GM18951 (cell line): ENCODE results near the gene ZNF837.
A peak's percentile ranks its signal among the peaks of the same experiment; 100 is the strongest.
"Not testable (repeated sequence)": the region's sequence is repeated elsewhere in the genome, so short reads cannot be mapped to it uniquely, and the experiment has no call there.

Source experiments
- POLR2A ChIP-seq: IDR thresholded peaks from 4 replicates; pipeline ENCODE4 v1.6.1; 2011; ENCODE audit warnings: mild to moderate bottlenecking; ENCODE audit not compliant: insufficient read length, insufficient read depth; ENCODE audit errors: extremely low read depth
- in situ Hi-C: fragments of 300-500 bp; cut with MboI; formaldehyde crosslinking; loops from one replicate; pipeline ENCODE4 v1.12.0; 2022; ENCODE audit warnings: low sequenced_read_pairs, mixed read lengths, inconsistent platforms; ENCODE audit not compliant: unreplicated experiment

ZNF837 gene

GRCh38 chr19:58380662-58381459, at the start of gene ZNF837:
Gene ZNF837, minus strand, starts transcription at chr19:58381030. Its CDS starts 11,698 bp downstream, at chr19:58369332.
- in situ Hi-C loops, result no loop called here
- peak; percentile 86 for TF ChIP-seq POLR2A

GRCh38 chr19:58429745-58430144, 48.9 kb upstream of the ZNF837 start:
- TF ChIP-seq POLR2A, result no peak
- in situ Hi-C loops, result no loop called here

GRCh38 chr19:58428617-58429016, 47.8 kb upstream of the ZNF837 start:
- TF ChIP-seq POLR2A, result no peak
- in situ Hi-C loops, result no loop called here

GRCh38 chr19:58417071-58417470, 36.2 kb upstream of the ZNF837 start:
- no peak for TF ChIP-seq POLR2A
- in situ Hi-C loops, result no loop called here

GRCh38 chr19:58416604-58417003, 35.8 kb upstream of the ZNF837 start:
- in situ Hi-C loops, result no loop called here
- TF ChIP-seq POLR2A, result no peak

GRCh38 chr19:58409010-58409790, 28.4 kb upstream of the ZNF837 start:
- no peak for TF ChIP-seq POLR2A
- in situ Hi-C loops, result no loop called here

GRCh38 chr19:58408152-58409009, 27.6 kb upstream of the ZNF837 start, which contains the start of gene ZNF584:
Gene ZNF584, plus strand, starts transcription at chr19:58408649. Its CDS starts 499 bp downstream, at chr19:58409148.
- peak; percentile 85 for TF ChIP-seq POLR2A
- in situ Hi-C loops, result no loop called here

GRCh38 chr19:58407658-58408151, 26.9 kb upstream of the ZNF837 start:
- TF ChIP-seq POLR2A, result no peak
- in situ Hi-C loops, result no loop called here

- TF ChIP-seq POLR2A, result no peak
- in situ Hi-C loops, result no loop called here
These were observed 26.2 kb upstream of the ZNF837 start for GRCh38 chr19:58406818-58407657.

- in situ Hi-C loops, result not testable (repeated sequence)
These were observed 23.2 kb upstream of the ZNF837 start for GRCh38 chr19:58403920-58404478.

GRCh38 chr19:58401840-58402421, 21.1 kb upstream of the ZNF837 start:
- TF ChIP-seq POLR2A, result no peak
- in situ Hi-C loops, result no loop called here
